Activated gamma-delta T cell (primary cell): ENCODE measurements around the gene SND1.

Source experiments
- DNase-seq: peaks from one replicate; lab custom pipeline; 2025; lab: John Stamatoyannopoulos, UW

SND1 gene

GRCh38 chr7:128135515-128136214 is 483.7 kb downstream of the SND1 start:
- peak; percentile 26 for DNase-seq

GRCh38 chr7:128136215-128136597 is 484.2 kb downstream of the SND1 start:
- DNase-seq = no peak

GRCh38 chr7:128137181-128137580 is 485.2 kb downstream of the SND1 start:
- DNase-seq = no peak

- no peak for DNase-seq
These were observed 487.4 kb downstream of the SND1 start for GRCh38 chr7:128139406-128139805.

GRCh38 chr7:128141683-128142195 is 489.7 kb downstream of the SND1 start:
- DNase-seq = no peak
